LNCAP (cell line): Measurements from ENCODE around the gene PBRM1.

Experiments used
- CTCF ChIP-seq: fragments of 450-650 bp; IDR thresholded peaks from 2 replicates; pipeline ENCODE4 v1.5.1; 2017; ENCODE audit warnings: mild to moderate bottlenecking

Gene PBRM1

GRCh38 chr3:52615166-52615565, 70.5 kb downstream of the PBRM1 start:
- TF ChIP-seq CTCF: no peak

- no peak for TF ChIP-seq CTCF
Observed at GRCh38 chr3:52614689-52615088, 71.0 kb downstream of the PBRM1 start.

- TF ChIP-seq CTCF: no peak
Observed at GRCh38 chr3:52609316-52609815, 76.3 kb downstream of the PBRM1 start.

- no peak for TF ChIP-seq CTCF
Observed at GRCh38 chr3:52608337-52608736, 77.4 kb downstream of the PBRM1 start.

- TF ChIP-seq CTCF: no peak
Observed at GRCh38 chr3:52606373-52607085, 79.2 kb downstream of the PBRM1 start.

- no peak for TF ChIP-seq CTCF
Observed at GRCh38 chr3:52600258-52600657, 85.5 kb downstream of the PBRM1 start.

- TF ChIP-seq CTCF: no peak
Observed at GRCh38 chr3:52596658-52597265, 89.0 kb downstream of the PBRM1 start.
